Fibroblast of lung (primary cell): ENCODE results near the gene HIP1R. TPM values are rescaled to one million over a fixed set of nuclear protein-coding genes. Genes with fewer than 3 reads are reported as not detected.

Experiments used
- DNase-seq, 2 donors: peaks; one replicate each; pipeline versions ENCODE4 v3.0.0 to v3.0.0-alpha.2; 2010; ENCODE audit warnings: low read depth in 2 of 2
- H2AFZ ChIP-seq: 2 replicates; pipeline ENCODE4 v1.5.1; 2012; ENCODE audit warnings: low read length, control low read depth, inconsistent platforms
- H3K27ac ChIP-seq: 2 replicates; pipeline ENCODE4 v1.5.1; 2011; ENCODE audit warnings: low read length, control low read depth; ENCODE audit not compliant: insufficient read depth
- H3K27me3 ChIP-seq: 2 replicates; pipeline ENCODE4 v1.5.1; 2011; ENCODE audit warnings: mild to moderate bottlenecking, low read length; ENCODE audit not compliant: control insufficient read depth, insufficient read depth
- H3K36me3 ChIP-seq: 2 replicates; pipeline ENCODE4 v1.5.1; 2011; ENCODE audit warnings: low read length; ENCODE audit not compliant: control insufficient read depth, insufficient read depth
- H3K4me1 ChIP-seq: 2 replicates; pipeline ENCODE4 v1.5.1; 2011; ENCODE audit warnings: low read length; ENCODE audit not compliant: control insufficient read depth, insufficient read depth; ENCODE audit errors: extremely low read depth
- H3K4me2 ChIP-seq: 2 replicates; pipeline ENCODE4 v1.5.1; 2011; ENCODE audit warnings: low read length, control low read depth; ENCODE audit not compliant: insufficient read depth; ENCODE audit errors: extremely low read depth
- H3K4me3 ChIP-seq, 4 experiments: fragments of 200-600 bp in 1 of 4; sonication (generic) in 1 of 4; replicated peaks in 1 of 4; 2 replicates each; pipeline ENCODE4 v1.5.1; 2011 to 2016; ENCODE audit warnings: low read length in 4 of 4, low read depth in 3 of 4, mild to moderate bottlenecking in 3 of 4, control low read depth in 2 of 4, inconsistent platforms in 1 of 4, mixed read lengths in 1 of 4; ENCODE audit not compliant: insufficient read depth in 1 of 4; ENCODE audit errors: control extremely low read depth in 1 of 4
- H3K79me2 ChIP-seq: 2 replicates; pipeline ENCODE4 v1.5.1; 2012; ENCODE audit warnings: mild to moderate bottlenecking, low read length, inconsistent platforms; ENCODE audit not compliant: control insufficient read depth, insufficient read depth
- H3K9ac ChIP-seq: 2 replicates; pipeline ENCODE4 v1.5.1; 2011; ENCODE audit warnings: mild to moderate bottlenecking, low read length, control low read depth; ENCODE audit not compliant: insufficient read depth
- H3K9me3 ChIP-seq: 2 replicates; pipeline ENCODE4 v1.5.1; 2012; ENCODE audit warnings: low read depth, low read length; ENCODE audit not compliant: control insufficient read depth, insufficient read depth
- H4K20me1 ChIP-seq: 2 replicates; pipeline ENCODE4 v1.5.1; 2011; ENCODE audit warnings: low read length; ENCODE audit not compliant: control insufficient read depth, insufficient read depth; ENCODE audit errors: extremely low read depth
- CTCF ChIP-seq, 2 donors: IDR thresholded peaks in 1 of 2; conservative IDR thresholded peaks in 1 of 2; 1 replicate in 1 of 2; 2 replicates in 1 of 2; pipeline ENCODE4 v1.5.1; 2011 to 2012; ENCODE audit warnings: low read length in 2 of 2, control low read depth in 1 of 2, inconsistent platforms in 1 of 2, low read depth in 1 of 2, mild to moderate bottlenecking in 1 of 2
- EZH2 ChIP-seq: IDR thresholded peaks from 2 replicates; pipeline ENCODE4 v1.5.1; 2012; ENCODE audit warnings: low read length, control low read depth, mild to moderate bottlenecking; ENCODE audit errors: missing control alignments
- polyA plus RNA-seq, 2 donors: library from polyadenylated mRNA; depleted of rRNA in 1 of 2; stranded (reverse) in 1 of 2; unstranded in 1 of 2; fragments of >200 nt; gene quantifications; 2 replicates each; pipeline ENCODE4 v1.2.1, GENCODE V29; 2011 to 2012; ENCODE audit warnings: missing spikeins in 1 of 2
- total RNA-seq: library from RNA; depleted of rRNA; stranded (reverse); fragments of >200 nt; gene quantifications from 2 replicates; pipeline ENCODE4 v1.2.1, GENCODE V29; 2014

The HIP1R gene
- total and polyA plus RNA-seq, 2 donors (not counting 1 experiment from before 2014, with no cell fraction given): 3.4 to 21.3 TPM

GRCh38 chr12:122860854-122861586 lies 25.8 kb downstream of the HIP1R start:
- Histone ChIP-seq H3K4me2 (no peak overlapping the region), H2AFZ (no peak overlapping the region), H3K27ac (no peak overlapping the region), H3K4me1 (no peaks in the 10 kb centered on the region), H3K36me3 (peaks cover 12% of the 10 kb centered on the region), H4K20me1 (no peaks in the 10 kb centered on the region), H3K4me3 (no peak overlapping the region), H3K79me2 (no peaks in the 10 kb centered on the region), H3K9me3 (no peaks in the 10 kb centered on the region), H3K27me3 (no peaks in the 10 kb centered on the region), H3K9ac (no peak overlapping the region)
- DNase-seq: no peak
- TF ChIP-seq EZH2: no peak
- TF ChIP-seq CTCF (conservative IDR thresholded peaks at IDR 0.05 in 1 of 2, IDR thresholded peaks at IDR 0.05 in 1 of 2; ENCODE audit: low read depth in 1 of 2, low read length in 2 of 2): no peak

DNA sequence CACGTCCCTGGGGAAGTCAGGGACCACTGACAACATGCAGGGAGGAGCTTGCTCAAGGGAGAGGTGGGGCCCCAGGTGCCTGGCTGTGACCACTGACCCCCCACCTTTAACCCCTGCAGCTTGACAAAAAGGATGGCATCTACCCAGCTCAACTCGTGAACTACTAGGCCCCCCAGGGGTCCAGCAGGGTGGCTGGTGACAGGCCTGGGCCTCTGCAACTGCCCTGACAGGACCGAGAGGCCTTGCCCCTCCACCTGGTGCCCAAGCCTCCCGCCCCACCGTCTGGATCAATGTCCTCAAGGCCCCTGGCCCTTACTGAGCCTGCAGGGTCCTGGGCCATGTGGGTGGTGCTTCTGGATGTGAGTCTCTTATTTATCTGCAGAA lies 26.3 kb downstream of the HIP1R start:
- Histone ChIP-seq H3K4me2 (no peak overlapping the region), H4K20me1 (no peaks in the 10 kb centered on the region), H3K4me3 (no peak overlapping the region), H3K36me3 (peaks cover 13% of the 10 kb centered on the region), H2AFZ (no peak overlapping the region), H3K27me3 (no peaks in the 10 kb centered on the region), H3K79me2 (no peaks in the 10 kb centered on the region), H3K4me1 (no peaks in the 10 kb centered on the region), H3K9me3 (no peaks in the 10 kb centered on the region), H3K27ac (no peak overlapping the region), H3K9ac (no peak overlapping the region)
- DNase-seq: no peak
- no peak for TF ChIP-seq EZH2
- no peak for TF ChIP-seq CTCF (conservative IDR thresholded peaks at IDR 0.05 in 1 of 2, IDR thresholded peaks at IDR 0.05 in 1 of 2; ENCODE audit: low read depth in 1 of 2, low read length in 2 of 2)

DNA sequence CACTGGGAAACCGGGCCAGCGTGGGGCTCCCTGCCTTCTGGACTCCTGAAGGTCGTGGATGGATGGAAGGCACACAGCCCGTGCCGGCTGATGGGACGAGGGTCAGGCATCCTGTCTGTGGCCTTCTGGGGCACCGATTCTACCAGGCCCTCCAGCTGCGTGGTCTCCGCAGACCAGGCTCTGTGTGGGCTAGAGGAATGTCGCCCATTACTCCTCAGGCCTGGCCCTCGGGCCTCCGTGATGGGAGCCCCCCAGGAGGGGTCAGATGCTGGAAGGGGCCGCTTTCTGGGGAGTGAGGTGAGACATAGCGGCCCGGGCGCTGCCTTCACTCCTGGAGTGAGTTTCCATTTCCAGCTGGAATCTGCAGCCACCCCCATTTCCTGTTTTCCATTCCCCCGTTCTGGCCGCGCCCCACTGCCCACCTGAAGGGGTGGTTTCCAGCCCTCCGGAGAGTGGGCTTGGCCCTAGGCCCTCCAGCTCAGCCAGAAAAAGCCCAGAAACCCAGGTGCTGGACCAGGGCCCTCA lies 26.9 kb downstream of the HIP1R start:
- H2AFZ ChIP-seq: no peak overlapping the region
- DNase-seq: no peak
- H4K20me1 ChIP-seq: no peaks in the 10 kb centered on the region
- no peaks in the 10 kb centered on the region for H3K27me3 ChIP-seq
- no peaks in the 10 kb centered on the region for H3K9me3 ChIP-seq
- peaks cover 16% of the 10 kb centered on the region for H3K36me3 ChIP-seq
- no peak overlapping the region for H3K4me3 ChIP-seq
- TF ChIP-seq EZH2: no peak
- no peak for TF ChIP-seq CTCF (conservative IDR thresholded peaks at IDR 0.05 in 1 of 2, IDR thresholded peaks at IDR 0.05 in 1 of 2; ENCODE audit: low read depth in 1 of 2, low read length in 2 of 2)
- no peak overlapping the region for H3K4me2 ChIP-seq
- H3K9ac ChIP-seq: no peak overlapping the region
- no peaks in the 10 kb centered on the region for H3K4me1 ChIP-seq
- no peaks in the 10 kb centered on the region for H3K79me2 ChIP-seq
- no peak overlapping the region for H3K27ac ChIP-seq
